Measurements from ENCODE around the gene COG3. TPM values are rescaled to one million over a fixed set of nuclear protein-coding genes. Genes with fewer than 3 reads are reported as not detected.
"Not testable (repeated sequence)": the region's sequence is repeated elsewhere in the genome, so short reads cannot be mapped to it uniquely, and the experiment has no call there.

The COG3 gene
- total RNA-seq, 2 donors from 2014 or later: 20.3 to 36.3 TPM

- no peaks in the 10 kb centered on the region for H3K9me3 ChIP-seq
- DNase-seq (ENCODE audit: low spot score): no peak
- no peak for ATAC-seq (ENCODE audit: insufficient number of reproducible peaks, low FRiP score, low read depth)
- no peaks in the 10 kb centered on the region for H3K36me3 ChIP-seq
- TF ChIP-seq, protein P1, sequence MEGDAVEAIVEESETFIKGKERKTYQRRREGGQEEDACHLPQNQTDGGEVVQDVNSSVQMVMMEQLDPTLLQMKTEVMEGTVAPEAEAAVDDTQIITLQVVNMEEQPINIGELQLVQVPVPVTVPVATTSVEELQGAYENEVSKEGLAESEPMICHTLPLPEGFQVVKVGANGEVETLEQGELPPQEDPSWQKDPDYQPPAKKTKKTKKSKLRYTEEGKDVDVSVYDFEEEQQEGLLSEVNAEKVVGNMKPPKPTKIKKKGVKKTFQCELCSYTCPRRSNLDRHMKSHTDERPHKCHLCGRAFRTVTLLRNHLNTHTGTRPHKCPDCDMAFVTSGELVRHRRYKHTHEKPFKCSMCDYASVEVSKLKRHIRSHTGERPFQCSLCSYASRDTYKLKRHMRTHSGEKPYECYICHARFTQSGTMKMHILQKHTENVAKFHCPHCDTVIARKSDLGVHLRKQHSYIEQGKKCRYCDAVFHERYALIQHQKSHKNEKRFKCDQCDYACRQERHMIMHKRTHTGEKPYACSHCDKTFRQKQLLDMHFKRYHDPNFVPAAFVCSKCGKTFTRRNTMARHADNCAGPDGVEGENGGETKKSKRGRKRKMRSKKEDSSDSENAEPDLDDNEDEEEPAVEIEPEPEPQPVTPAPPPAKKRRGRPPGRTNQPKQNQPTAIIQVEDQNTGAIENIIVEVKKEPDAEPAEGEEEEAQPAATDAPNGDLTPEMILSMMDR (IDR thresholded peaks at IDR 0.05): no peak
- no peaks in the 10 kb centered on the region for H3K27me3 ChIP-seq (replicated peaks; ENCODE audit: insufficient read depth)
- peaks cover 10 to 16% of the 10 kb centered on the region in 2 donors for H3K4me1 ChIP-seq (ENCODE audit: control insufficient read depth in 1 of 2, low read depth in 2 of 2)
- H3K4me3 ChIP-seq: no peak overlapping the region
- no peak overlapping the region for H3K27ac ChIP-seq
Measured at GRCh38 chr13:45419945-45420344, 44.8 kb upstream of the COG3 start.

DNA sequence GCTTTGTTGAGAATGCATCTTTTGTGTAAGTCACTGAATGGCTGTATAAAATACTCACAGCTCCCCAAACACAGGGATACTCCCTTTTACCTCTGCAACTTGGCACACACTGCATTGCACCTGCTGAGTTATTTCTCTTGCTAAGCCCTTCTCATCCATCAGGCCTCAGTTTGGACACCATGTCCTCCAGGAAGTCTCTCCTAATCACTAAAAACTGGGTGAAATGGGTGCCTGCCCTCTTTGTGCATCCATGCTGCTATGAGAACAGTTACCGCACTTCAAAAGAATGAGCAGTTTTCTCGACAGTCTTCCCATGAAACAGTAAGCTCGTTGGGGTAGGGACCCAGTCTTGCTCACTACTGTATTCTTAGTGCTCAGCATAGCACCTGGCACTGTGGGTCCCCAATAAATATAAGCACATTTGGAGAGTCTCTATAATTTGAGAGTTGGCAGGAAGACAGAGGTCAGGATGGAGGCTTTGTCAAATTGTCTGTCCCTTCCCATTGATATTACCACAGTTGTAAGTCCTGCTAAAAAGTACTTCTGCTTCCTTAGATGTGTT, 41.9 kb upstream of the COG3 start:
- ATAC-seq (ENCODE audit: insufficient number of reproducible peaks, low FRiP score, low read depth): no peak

GRCh38 chr13:45426056-45426841, 38.5 kb upstream of the COG3 start:
- DNase-seq (ENCODE audit: low spot score); H3K27me3 ChIP-seq (replicated peaks; ENCODE audit: insufficient read depth); H3K9me3 ChIP-seq; H3K27ac ChIP-seq; H3K36me3 ChIP-seq; ATAC-seq (ENCODE audit: insufficient number of reproducible peaks, low FRiP score, low read depth); H3K4me1 ChIP-seq (ENCODE audit: control insufficient read depth in 1 of 2, low read depth in 2 of 2); H3K4me3 ChIP-seq: not testable (repeated sequence)

More for the DNA sequence above, 41.9 kb upstream of the COG3 start:
- Histone ChIP-seq H3K4me1 (ENCODE audit: control insufficient read depth in 1 of 2, low read depth in 2 of 2) (no peaks in the 10 kb centered on the region), H3K27me3 (replicated peaks; ENCODE audit: insufficient read depth) (no peaks in the 10 kb centered on the region), H3K27ac (no peak overlapping the region), H3K9me3 (no peaks in the 10 kb centered on the region), H3K36me3 (no peaks in the 10 kb centered on the region), H3K4me3 (no peak overlapping the region)
- TF ChIP-seq, protein P1 (IDR thresholded peaks at IDR 0.05): no peak
- no peak for DNase-seq (ENCODE audit: low spot score)

DNA sequence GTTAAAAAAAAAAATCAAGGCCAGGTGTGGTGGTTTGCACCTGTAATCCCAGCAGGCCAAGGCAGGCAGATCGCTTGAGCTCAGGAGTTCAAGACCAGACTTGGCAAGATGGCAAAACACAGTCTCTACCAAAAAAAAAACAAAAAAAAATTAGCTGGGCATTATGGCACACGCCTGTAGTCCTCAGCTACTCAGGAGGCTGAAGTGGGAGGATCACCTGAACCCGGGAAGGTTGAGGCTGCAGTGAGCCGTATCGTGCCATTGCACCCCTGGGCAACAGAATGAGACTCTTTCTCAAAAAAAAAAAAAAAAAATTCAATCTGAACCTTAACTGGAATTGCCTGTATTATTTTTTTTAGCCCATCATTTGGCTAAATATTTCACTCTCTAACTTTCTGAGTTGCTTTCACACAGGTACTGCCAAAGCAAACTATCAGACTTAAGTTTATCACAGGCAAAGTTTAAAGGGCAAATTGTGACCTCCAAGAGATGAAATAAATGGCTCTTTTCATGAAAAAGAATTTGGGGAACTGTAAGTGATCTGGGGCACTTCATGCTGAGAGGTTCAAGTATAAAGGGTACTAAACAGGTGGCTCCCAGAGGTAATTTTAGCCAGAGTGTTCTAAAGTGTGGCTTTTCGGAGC, 31.9 kb upstream of the COG3 start:
- no peak overlapping the region for H3K4me3 ChIP-seq
- ATAC-seq (ENCODE audit: insufficient number of reproducible peaks, low FRiP score, low read depth): no peak
- no peaks in the 10 kb centered on the region for H3K36me3 ChIP-seq
- TF ChIP-seq, protein P1 (IDR thresholded peaks at IDR 0.05): no peak
- H3K27ac ChIP-seq: no peak overlapping the region
- DNase-seq (ENCODE audit: low spot score): no peak
- H3K4me1 ChIP-seq (ENCODE audit: control insufficient read depth in 1 of 2, low read depth in 2 of 2): peaks cover 0 to 7% of the 10 kb centered on the region in 2 donors
- no peaks in the 10 kb centered on the region for H3K27me3 ChIP-seq (replicated peaks; ENCODE audit: insufficient read depth)
- H3K9me3 ChIP-seq: no peaks in the 10 kb centered on the region

- DNase-seq (ENCODE audit: low spot score) (no peak), ATAC-seq (ENCODE audit: insufficient number of reproducible peaks, low FRiP score, low read depth) (no peak)
- TF ChIP-seq, protein P1 (IDR thresholded peaks at IDR 0.05): no peak
- Histone ChIP-seq H3K9me3 (no peaks in the 10 kb centered on the region), H3K27ac (no peak overlapping the region), H3K4me3 (no peak overlapping the region), H3K27me3 (replicated peaks; ENCODE audit: insufficient read depth) (no peaks in the 10 kb centered on the region), H3K4me1 (ENCODE audit: control insufficient read depth in 1 of 2, low read depth in 2 of 2) (peaks cover 0 to 7% of the 10 kb centered on the region in 2 donors), H3K36me3 (no peaks in the 10 kb centered on the region)
Measured at GRCh38 chr13:45433381-45433790, 31.4 kb upstream of the COG3 start.

All from thoracic aorta (tissue), 2 donors.